Sigmoid colon (tissue), 4 donors: ENCODE results near the gene ZNF2.

ENCODE experiments used
- EP300 ChIP-seq, 4 donors: sonication (generic); formaldehyde crosslinking; IDR thresholded peaks; one replicate each; pipeline ENCODE4 v1.6.1; 2017; ENCODE audit warnings: antibody characterized with exemption in 4 of 4
- POLR2A ChIP-seq, 2 donors: fragments of 450-650 bp; IDR thresholded peaks; one replicate each; pipeline ENCODE4 v1.6.1; 2016; ENCODE audit warnings: antibody characterized with exemption in 2 of 2, mild to moderate bottlenecking in 2 of 2, moderate library complexity in 2 of 2
- POLR2AphosphoS5 ChIP-seq, 4 donors: sonication (generic); formaldehyde crosslinking; IDR thresholded peaks; one replicate each; pipeline ENCODE4 v1.6.1; 2017; ENCODE audit warnings: antibody characterized with exemption in 4 of 4
- TF ChIP-seq, protein P1 (sequence below), 4 experiments: fragments of 450-650 bp in 3 of 4; fragments of 200-600 bp in 1 of 4; IDR thresholded peaks; one replicate each; pipeline ENCODE4 v1.5.1; 2016 to 2019; ENCODE audit warnings: antibody characterized with exemption in 4 of 4, mild to moderate bottlenecking in 3 of 4, moderate library complexity in 2 of 4

GRCh38 chr2:95207111-95207961 is 41.7 kb downstream of the ZNF2 start, which contains the start of gene ZNF892:
- TF ChIP-seq, protein P1, sequence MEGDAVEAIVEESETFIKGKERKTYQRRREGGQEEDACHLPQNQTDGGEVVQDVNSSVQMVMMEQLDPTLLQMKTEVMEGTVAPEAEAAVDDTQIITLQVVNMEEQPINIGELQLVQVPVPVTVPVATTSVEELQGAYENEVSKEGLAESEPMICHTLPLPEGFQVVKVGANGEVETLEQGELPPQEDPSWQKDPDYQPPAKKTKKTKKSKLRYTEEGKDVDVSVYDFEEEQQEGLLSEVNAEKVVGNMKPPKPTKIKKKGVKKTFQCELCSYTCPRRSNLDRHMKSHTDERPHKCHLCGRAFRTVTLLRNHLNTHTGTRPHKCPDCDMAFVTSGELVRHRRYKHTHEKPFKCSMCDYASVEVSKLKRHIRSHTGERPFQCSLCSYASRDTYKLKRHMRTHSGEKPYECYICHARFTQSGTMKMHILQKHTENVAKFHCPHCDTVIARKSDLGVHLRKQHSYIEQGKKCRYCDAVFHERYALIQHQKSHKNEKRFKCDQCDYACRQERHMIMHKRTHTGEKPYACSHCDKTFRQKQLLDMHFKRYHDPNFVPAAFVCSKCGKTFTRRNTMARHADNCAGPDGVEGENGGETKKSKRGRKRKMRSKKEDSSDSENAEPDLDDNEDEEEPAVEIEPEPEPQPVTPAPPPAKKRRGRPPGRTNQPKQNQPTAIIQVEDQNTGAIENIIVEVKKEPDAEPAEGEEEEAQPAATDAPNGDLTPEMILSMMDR (IDR thresholded peaks at IDR 0.05), result peak in 1 of 4 experiments; percentile 41
- TF ChIP-seq POLR2AphosphoS5 (IDR thresholded peaks at IDR 0.05) (peak; percentile 68 to 91 (median 85)), POLR2A (IDR thresholded peaks at IDR 0.05) (peak; percentile 48 to 58), EP300 (IDR thresholded peaks at IDR 0.05) (no peak)
